ENCODE measurements around the gene MEGF8. TPM values are rescaled to one million over a fixed set of nuclear protein-coding genes. Genes with fewer than 3 reads are reported as not detected.

MEGF8 gene
- total RNA-seq, 2 donors from 2014 or later, result 9.9 to 24.1 TPM

DNA sequence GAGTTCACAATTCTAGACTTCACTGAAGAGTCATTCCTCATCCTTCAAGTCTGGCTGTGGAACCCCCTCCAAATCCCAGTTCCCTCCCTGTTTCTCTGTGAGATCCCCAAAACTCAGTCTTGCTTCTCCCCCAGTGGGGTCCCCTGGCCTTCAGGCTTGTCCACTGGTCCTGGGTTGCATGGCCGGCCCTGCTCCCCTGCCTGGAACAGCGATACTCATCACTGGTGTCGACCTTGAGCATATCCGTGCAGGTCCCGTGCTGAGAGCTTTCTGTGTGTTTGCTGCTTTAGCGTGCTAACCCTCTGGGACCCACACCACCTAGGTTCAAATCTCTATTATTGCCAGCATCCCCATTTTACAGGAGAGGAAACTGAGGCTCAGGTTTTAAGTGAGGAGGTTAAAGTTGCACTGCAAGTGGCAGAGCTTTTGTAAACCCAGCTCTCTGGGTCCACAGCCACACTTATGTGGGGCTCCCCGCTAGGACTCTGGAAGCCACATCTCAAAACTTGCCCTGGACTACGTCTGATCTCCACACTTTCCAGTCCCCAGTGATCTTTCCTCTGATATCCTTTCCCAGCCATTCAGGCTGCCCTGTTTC is 86.2 kb downstream of the MEGF8 start:
- ATAC-seq (no peak), DNase-seq (no peak)
- Histone ChIP-seq H3K27ac (no peak overlapping the region), H3K9me3 (no peaks in the 10 kb centered on the region), H3K4me3 (no peak overlapping the region), H3K27me3 (no peaks in the 10 kb centered on the region), H3K36me3 (replicated peaks in 1 of 2; ENCODE audit: insufficient read depth in 1 of 2, low read depth in 2 of 2) (no peaks in the 10 kb centered on the region), H3K4me1 (peaks cover 15% of the 10 kb centered on the region)
- intact Hi-C loops (cut with DNase I), result no loop called here
- TF ChIP-seq CTCF (IDR thresholded peaks at IDR 0.05), result no peak
- no peak for TF ChIP-seq POLR2A (IDR thresholded peaks at IDR 0.05)
- 66 to 72% methylated on average over 8 of the region's 8 CpGs for WGBS, 2 donors

- intact Hi-C loops (cut with DNase I), result no loop called here
- H3K27me3 ChIP-seq, result no peaks in the 10 kb centered on the region
- DNase-seq (no peak), ATAC-seq (no peak)
- H3K36me3 ChIP-seq (replicated peaks in 1 of 2; ENCODE audit: insufficient read depth in 1 of 2, low read depth in 2 of 2), result no peaks in the 10 kb centered on the region
- no peaks in the 10 kb centered on the region for H3K9me3 ChIP-seq
- no peak overlapping the region for H3K27ac ChIP-seq
- TF ChIP-seq CTCF (IDR thresholded peaks at IDR 0.05), result no peak
- TF ChIP-seq POLR2A (IDR thresholded peaks at IDR 0.05), result no peak
- peaks cover 15% of the 10 kb centered on the region for H3K4me1 ChIP-seq
- 79 to 92% methylated on average over 4 to 7 of the region's 7 CpGs for WGBS, 2 donors
- H3K4me3 ChIP-seq, result no peak overlapping the region
Observed at GRCh38 chr19:42412227-42412626, 86.8 kb downstream of the MEGF8 start.

DNA sequence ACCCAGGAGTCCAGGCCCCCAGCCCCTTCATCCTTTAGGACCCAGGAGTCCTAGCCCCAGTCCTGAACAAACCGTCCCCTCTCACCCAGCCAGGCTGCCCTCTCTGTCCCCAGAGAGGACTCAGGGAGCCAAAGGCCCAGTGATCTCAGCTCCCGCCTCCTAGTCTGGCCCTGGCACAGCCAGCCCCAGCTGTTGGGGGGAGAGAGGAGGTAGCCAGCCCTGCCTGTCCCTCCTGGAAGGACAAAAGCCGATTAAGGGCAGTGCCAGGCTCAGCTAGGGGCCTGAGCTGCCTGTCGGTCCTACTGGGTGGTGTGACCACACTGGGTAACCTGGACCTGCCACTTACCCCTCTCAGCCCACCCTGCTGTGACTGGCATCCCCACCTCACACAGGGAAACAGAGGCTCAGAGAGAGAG is 87.2 kb downstream of the MEGF8 start:
- Histone ChIP-seq H3K36me3 (replicated peaks in 1 of 2; ENCODE audit: insufficient read depth in 1 of 2, low read depth in 2 of 2) (no peaks in the 10 kb centered on the region), H3K4me3 (no peak overlapping the region), H3K27me3 (no peaks in the 10 kb centered on the region), H3K27ac (no peak overlapping the region), H3K9me3 (no peaks in the 10 kb centered on the region), H3K4me1 (peaks cover 15% of the 10 kb centered on the region)
- intact Hi-C loops (cut with DNase I), result no loop called here
- WGBS, 2 donors, result 74 to 82% methylated on average over 4 of the region's 4 CpGs
- DNase-seq (no peak), ATAC-seq (no peak)
- TF ChIP-seq POLR2A (IDR thresholded peaks at IDR 0.05) (no peak), CTCF (IDR thresholded peaks at IDR 0.05) (no peak)

DNA sequence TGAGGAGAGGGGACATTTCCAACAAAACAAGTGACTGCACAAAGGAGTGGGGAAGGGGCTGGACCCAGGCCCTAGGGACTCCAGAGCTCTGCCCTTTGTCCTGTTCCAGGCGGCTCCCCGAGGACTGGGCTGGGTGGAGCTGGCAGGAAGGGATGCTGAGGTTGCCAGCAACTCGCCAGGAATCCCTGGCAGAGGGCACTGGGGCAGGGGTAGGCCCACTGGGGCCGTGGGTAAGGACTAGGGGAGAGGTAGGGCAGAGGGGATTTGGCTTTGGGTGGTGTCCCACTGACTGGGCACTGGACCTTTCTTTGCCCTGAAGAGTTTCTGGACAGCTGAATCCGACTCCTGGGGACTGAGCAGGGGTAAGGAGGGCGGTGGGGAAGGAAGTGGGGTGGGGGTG is 93.9 kb downstream of the MEGF8 start:
- intact Hi-C loops (cut with DNase I), result no loop called here
- no peaks in the 10 kb centered on the region for H3K9me3 ChIP-seq
- TF ChIP-seq CTCF (IDR thresholded peaks at IDR 0.05) (no peak), POLR2A (IDR thresholded peaks at IDR 0.05) (no peak)
- no peaks in the 10 kb centered on the region for H3K27me3 ChIP-seq
- no peak for DNase-seq
- H3K4me1 ChIP-seq, result peaks cover 36% of the 10 kb centered on the region
- no peak for ATAC-seq
- H3K4me3 ChIP-seq, result no peak overlapping the region
- 52 to 58% methylated on average over 5 to 6 of the region's 6 CpGs for WGBS, 2 donors
- H3K36me3 ChIP-seq (replicated peaks in 1 of 2; ENCODE audit: insufficient read depth in 1 of 2, low read depth in 2 of 2), result no peaks in the 10 kb centered on the region
- H3K27ac ChIP-seq, result no peak overlapping the region

DNA sequence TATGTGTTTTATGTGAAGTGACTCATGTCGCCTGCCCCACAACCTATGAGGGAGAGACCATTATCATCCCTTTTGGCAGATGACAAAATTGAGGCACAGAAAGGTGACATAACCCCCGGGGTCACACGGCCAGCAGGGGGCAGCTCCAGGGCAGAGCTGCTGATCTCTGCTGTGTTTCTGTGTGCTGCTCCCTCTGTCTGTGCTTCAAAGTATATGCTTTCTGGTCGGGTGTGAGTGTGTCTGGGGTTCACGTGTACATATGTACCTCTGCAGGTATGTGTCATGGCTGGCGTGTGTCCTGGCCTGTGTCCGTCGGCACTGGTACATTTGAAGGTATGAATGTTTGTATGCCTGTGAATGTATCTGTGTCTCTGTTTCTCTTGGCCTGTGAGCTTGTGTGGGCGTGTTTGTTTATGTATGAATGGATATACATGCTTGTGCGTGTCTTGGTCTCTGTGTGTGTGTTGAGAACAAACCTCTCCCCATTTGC is 94.7 kb downstream of the MEGF8 start:
- Histone ChIP-seq H3K36me3 (replicated peaks in 1 of 2; ENCODE audit: insufficient read depth in 1 of 2, low read depth in 2 of 2) (no peaks in the 10 kb centered on the region), H3K27me3 (no peaks in the 10 kb centered on the region), H3K27ac (peak overlapping the region in 1 of 4 donors; percentile 70), H3K4me3 (no peak overlapping the region), H3K9me3 (no peaks in the 10 kb centered on the region), H3K4me1 (peaks cover 37% of the 10 kb centered on the region)
- DNase-seq, result peak; percentile 53 to 68 (median 60)
- 33 to 35% methylated on average over 8 to 10 of the region's 10 CpGs for WGBS, 2 donors
- ATAC-seq, result no peak
- intact Hi-C loops (cut with DNase I), result no loop called here
- TF ChIP-seq CTCF (IDR thresholded peaks at IDR 0.05) (peak; percentile 34 to 83 (median 60)), POLR2A (IDR thresholded peaks at IDR 0.05) (no peak)
